Effector memory CD8-positive, alpha-beta T cell (primary cell): ENCODE measurements around the gene E2F8.
"Not testable (repeated sequence)": the region's sequence is repeated elsewhere in the genome, so short reads cannot be mapped to it uniquely, and the experiment has no call there.

Experiments used
- ATAC-seq: fragments of 150-1000 bp; cut with Tn5 transposase; replicated peaks from 2 replicates; pipeline ENCODE4 v1.10.0; 2021; ENCODE audit warnings: mild to moderate bottlenecking, moderate library complexity
- DNase-seq, 3 experiments: peaks; one replicate each; pipeline ENCODE4 v3.0.0; 2021
- H3K27ac Mint-ChIP-seq, 2 donors: one replicate each; pipeline ENCODE4 v1.8.0; 2022; ENCODE audit warnings: mild to moderate bottlenecking in 2 of 2, mixed read lengths in 2 of 2, moderate library complexity in 2 of 2
- H3K27me3 Mint-ChIP-seq, 2 donors: one replicate each; pipeline ENCODE4 v1.8.0; 2022; ENCODE audit warnings: mixed read lengths in 2 of 2
- H3K36me3 Mint-ChIP-seq: one replicate; pipeline ENCODE4 v1.8.0; 2022; ENCODE audit warnings: mild to moderate bottlenecking, moderate library complexity, mixed read lengths; ENCODE audit not compliant: insufficient read depth
- H3K4me1 Mint-ChIP-seq, 2 donors: one replicate each; pipeline ENCODE4 v1.8.0; 2022; ENCODE audit warnings: low read depth in 2 of 2, mixed read lengths in 2 of 2
- H3K4me3 Mint-ChIP-seq, 2 donors: one replicate each; pipeline ENCODE4 v1.8.0; 2022; ENCODE audit warnings: mild to moderate bottlenecking in 2 of 2, mixed read lengths in 2 of 2, moderate library complexity in 2 of 2
- H3K9me3 Mint-ChIP-seq, 2 donors: one replicate each; pipeline ENCODE4 v1.8.0; 2022; ENCODE audit warnings: mixed read lengths in 2 of 2

Gene E2F8

DNA sequence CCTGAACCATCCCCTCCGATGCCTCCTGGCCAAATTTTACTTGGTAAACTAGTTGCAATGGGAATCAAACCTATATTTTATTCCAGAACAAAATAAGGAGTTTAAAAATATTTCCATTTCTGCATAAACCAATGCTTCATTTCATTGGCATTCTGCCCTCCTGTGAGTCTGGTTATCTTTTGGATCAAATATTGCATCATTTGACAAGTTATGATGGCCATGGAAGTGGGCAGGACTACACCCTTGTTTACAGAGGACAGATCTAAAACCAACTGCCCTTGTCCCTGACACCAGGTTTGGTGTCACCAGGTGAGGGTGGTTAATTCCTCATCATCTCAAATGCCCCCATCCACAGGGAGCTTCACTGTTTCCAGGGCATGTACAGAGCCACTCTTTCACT is 28.2 kb upstream of the E2F8 start:
- H3K27ac Mint-ChIP-seq: no peak overlapping the region
- H3K36me3 Mint-ChIP-seq: no peaks in the 10 kb centered on the region
- H3K9me3 Mint-ChIP-seq: no peaks in the 10 kb centered on the region
- DNase-seq: no peak
- H3K4me1 Mint-ChIP-seq: no peaks in the 10 kb centered on the region
- H3K27me3 Mint-ChIP-seq: peaks cover 21 to 62% of the 10 kb centered on the region in 2 donors
- no peak overlapping the region for H3K4me3 Mint-ChIP-seq
- no peak for ATAC-seq

DNA sequence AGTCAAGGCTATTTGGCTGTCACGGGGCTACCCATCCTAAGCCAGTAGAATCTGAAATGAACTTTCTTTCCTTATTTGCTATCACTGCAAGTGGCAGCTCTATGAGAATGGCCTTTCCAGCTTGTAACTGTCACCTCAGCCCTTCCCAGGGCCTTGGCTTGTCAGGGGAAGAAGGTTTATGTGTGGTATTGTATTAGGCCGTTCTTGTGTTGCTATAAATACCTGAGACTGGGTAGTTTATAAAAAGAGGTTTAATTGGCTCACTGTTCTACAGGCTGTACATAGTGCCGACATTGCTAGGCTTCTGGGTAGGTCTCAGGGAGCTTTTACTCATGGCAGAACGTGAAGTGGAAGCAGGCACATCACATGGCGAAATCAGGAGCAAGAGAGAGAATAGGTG is 26.8 kb upstream of the E2F8 start:
- ATAC-seq (no peak), DNase-seq (no peak)
- Mint-ChIP-seq H3K27ac (no peak overlapping the region), H3K4me1 (no peaks in the 10 kb centered on the region), H3K9me3 (no peaks in the 10 kb centered on the region), H3K4me3 (no peak overlapping the region), H3K27me3 (peaks cover 21 to 54% of the 10 kb centered on the region in 2 donors), H3K36me3 (no peaks in the 10 kb centered on the region)

DNA sequence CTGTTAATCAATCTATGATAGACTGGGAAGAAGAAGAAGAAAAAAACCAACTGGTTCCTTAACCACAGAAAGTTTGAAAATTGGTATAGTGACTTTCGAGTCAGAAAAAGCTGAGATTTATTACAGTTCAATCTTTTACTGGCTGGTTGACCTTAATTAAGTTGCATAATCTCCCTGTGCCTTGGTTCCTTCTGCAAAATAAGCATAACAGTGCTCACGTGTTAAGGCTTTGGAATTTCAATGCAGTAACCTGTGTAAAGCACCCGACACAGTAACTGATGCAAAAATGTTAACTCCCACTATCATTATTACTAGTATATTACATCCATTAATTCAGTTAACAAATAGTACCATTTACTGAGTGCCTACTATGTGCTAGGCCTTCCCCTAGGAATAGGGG is 22.6 kb upstream of the E2F8 start:
- H3K27me3 Mint-ChIP-seq: peaks cover 0 to 17% of the 10 kb centered on the region in 2 donors
- no peaks in the 10 kb centered on the region for H3K36me3 Mint-ChIP-seq
- no peak for DNase-seq
- no peaks in the 10 kb centered on the region for H3K9me3 Mint-ChIP-seq
- no peak overlapping the region for H3K4me3 Mint-ChIP-seq
- H3K27ac Mint-ChIP-seq: no peak overlapping the region
- ATAC-seq: no peak
- H3K4me1 Mint-ChIP-seq: no peaks in the 10 kb centered on the region

DNA sequence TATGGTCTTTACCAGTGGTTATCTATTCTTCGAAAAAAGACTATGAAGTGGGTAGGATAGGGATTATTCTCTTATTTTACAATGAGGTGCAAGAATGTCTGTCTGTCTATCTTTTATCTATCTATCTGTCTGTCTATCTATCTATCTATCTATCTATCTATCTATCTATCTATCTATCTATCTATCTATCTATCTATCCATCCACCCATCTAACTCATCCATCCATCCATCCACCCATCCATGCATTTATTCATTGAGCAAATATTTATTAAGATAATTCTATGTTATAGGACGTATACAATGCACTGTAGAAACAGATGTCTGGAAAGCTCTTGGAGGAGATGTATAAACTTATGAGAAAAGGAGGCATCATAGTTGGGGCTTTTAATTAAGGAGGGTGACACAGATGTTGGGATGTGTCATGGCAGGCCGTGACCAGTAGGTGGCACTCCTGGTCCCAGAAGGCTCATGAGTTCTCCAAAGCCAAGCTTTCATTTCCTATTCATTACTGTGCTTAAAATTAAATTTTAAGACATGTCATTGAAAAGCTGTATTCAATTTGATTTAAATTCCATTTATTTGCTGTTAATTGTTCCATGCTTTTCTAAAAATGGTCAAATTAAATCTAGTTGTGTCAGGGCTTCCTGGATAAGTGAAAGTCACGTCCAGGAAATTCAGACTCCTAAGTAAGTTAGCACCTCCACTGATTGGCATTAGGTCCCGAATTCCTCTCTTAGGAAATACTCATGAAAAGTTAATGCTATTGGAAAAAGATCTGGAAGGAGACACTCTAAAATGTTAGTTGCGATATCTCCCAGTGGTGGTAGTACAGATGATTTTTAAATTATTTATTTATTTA is 19.0 kb upstream of the E2F8 start:
- DNase-seq: peak; percentile 64 to 72 (median 65)
- ATAC-seq: peak; percentile 88
- no peaks in the 10 kb centered on the region for H3K36me3 Mint-ChIP-seq
- H3K27me3 Mint-ChIP-seq: peaks cover 0 to 9% of the 10 kb centered on the region in 2 donors
- H3K4me3 Mint-ChIP-seq: no peak overlapping the region
- H3K9me3 Mint-ChIP-seq: no peaks in the 10 kb centered on the region
- no peaks in the 10 kb centered on the region for H3K4me1 Mint-ChIP-seq
- H3K27ac Mint-ChIP-seq: no peak overlapping the region

DNA sequence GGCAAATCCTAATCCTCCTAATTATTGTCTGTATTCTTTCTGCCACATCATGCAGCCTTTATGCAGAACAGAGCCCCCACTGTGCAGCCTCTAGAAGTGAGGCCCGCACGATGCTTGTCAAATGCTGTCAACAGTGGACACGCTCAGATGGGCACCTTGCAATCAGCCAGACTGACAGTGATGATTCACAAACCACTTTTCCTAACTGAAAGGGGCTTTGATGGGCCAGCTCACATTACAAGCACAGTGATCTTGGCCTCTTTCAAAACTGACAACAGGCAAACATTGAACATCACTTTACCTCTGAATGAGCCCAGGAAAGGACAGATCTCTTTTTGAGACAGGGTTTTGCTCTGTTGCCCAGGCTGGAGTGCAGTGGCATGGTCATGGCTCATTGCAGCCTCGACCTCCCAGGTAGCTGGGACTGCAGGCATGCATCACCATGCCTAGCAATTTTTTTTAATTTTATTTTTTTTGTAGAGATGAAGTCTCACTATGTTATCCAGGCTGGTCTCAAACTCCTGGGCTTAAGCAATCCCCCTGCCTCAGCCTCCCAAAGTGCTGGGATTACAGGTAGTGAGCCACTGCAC is 18.0 kb upstream of the E2F8 start:
- H3K4me3 Mint-ChIP-seq: no peak overlapping the region
- DNase-seq (no peak), ATAC-seq (no peak)
- H3K36me3 Mint-ChIP-seq: no peaks in the 10 kb centered on the region
- no peak overlapping the region for H3K27ac Mint-ChIP-seq
- H3K9me3 Mint-ChIP-seq: no peaks in the 10 kb centered on the region
- H3K27me3 Mint-ChIP-seq: peaks cover 6 to 9% of the 10 kb centered on the region in 2 donors
- H3K4me1 Mint-ChIP-seq: no peaks in the 10 kb centered on the region

DNA sequence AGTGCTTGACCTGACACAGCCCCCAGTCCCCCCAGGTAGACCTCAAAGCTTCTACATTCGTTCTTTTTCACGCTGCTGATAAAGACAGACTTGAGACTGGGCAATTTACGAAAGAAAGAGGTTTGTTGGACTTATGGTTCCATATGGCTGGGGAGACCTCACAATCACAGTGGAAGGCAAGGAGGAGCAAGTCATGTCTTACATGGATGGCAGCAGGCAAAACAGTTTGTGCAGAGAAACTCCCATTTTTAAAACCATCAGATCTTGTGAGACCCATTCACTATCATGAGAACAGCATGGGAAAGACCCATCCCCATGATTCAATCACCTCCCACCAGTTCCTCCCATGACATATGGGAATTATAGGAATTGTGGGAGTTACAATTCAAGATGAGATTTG is 13.7 kb upstream of the E2F8 start:
- not testable (repeated sequence) for H3K27ac Mint-ChIP-seq, ATAC-seq, H3K4me1 Mint-ChIP-seq, H3K36me3 Mint-ChIP-seq, DNase-seq, H3K9me3 Mint-ChIP-seq, H3K4me3 Mint-ChIP-seq
- H3K27me3 Mint-ChIP-seq: peaks cover 11 to 20% of the 10 kb centered on the region in 2 donors

DNA sequence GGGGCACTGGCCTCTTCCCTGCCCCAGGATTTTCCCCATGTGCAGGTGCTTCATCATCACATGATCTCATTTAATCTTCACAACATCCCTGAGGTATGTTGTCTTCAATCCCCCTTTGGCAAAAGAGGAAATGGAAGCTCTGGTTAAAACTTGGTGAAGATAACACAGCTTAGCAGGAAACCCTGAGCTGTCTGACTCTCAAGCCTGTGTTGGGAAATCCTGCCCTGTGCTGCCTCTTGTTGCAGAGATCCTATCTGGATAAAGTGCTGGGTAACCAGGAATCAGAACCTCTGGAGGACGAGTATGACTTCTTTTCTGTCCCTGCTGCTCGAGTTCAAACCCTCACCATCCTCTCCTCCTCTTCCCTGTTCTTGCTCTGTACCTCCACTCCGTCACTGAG is 13.1 kb upstream of the E2F8 start:
- Mint-ChIP-seq H3K9me3 (no peaks in the 10 kb centered on the region), H3K4me1 (no peaks in the 10 kb centered on the region), H3K27me3 (peaks cover 17 to 27% of the 10 kb centered on the region in 2 donors), H3K4me3 (no peak overlapping the region), H3K36me3 (no peaks in the 10 kb centered on the region), H3K27ac (no peak overlapping the region)
- DNase-seq (no peak), ATAC-seq (no peak)

DNA sequence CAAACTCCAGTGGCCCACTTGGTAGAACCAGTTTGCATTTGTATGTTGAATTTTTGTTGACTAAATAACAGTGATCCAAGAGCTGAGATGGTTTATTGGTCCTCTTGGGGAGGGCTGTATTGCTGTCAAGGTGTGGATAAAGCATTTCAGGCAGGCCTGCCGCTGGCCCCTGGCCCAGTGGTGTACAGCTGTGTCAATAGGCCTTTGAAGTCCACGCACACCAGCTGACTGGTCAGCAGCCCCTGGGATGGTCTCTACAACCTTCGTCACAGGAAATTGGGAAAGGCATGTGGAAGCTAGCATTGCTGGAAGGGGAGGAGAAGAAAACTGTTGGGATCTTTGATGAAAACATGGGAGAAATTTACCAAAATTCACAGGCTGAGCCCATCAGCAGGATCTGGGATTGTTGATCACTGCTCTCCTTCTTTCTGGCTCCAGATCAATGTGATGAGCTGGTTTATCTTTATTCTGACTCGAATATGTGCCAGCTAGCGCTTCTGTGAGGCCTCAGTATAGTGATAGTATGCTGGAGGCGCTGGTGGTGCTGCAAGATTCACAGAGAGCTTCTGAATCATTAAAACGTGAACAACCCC is 12.5 kb upstream of the E2F8 start:
- no peaks in the 10 kb centered on the region for H3K36me3 Mint-ChIP-seq
- H3K27me3 Mint-ChIP-seq: peaks cover 22 to 32% of the 10 kb centered on the region in 2 donors
- DNase-seq (no peak), ATAC-seq (no peak)
- no peak overlapping the region for H3K27ac Mint-ChIP-seq
- H3K9me3 Mint-ChIP-seq: no peaks in the 10 kb centered on the region
- H3K4me1 Mint-ChIP-seq: no peaks in the 10 kb centered on the region
- no peak overlapping the region for H3K4me3 Mint-ChIP-seq

DNA sequence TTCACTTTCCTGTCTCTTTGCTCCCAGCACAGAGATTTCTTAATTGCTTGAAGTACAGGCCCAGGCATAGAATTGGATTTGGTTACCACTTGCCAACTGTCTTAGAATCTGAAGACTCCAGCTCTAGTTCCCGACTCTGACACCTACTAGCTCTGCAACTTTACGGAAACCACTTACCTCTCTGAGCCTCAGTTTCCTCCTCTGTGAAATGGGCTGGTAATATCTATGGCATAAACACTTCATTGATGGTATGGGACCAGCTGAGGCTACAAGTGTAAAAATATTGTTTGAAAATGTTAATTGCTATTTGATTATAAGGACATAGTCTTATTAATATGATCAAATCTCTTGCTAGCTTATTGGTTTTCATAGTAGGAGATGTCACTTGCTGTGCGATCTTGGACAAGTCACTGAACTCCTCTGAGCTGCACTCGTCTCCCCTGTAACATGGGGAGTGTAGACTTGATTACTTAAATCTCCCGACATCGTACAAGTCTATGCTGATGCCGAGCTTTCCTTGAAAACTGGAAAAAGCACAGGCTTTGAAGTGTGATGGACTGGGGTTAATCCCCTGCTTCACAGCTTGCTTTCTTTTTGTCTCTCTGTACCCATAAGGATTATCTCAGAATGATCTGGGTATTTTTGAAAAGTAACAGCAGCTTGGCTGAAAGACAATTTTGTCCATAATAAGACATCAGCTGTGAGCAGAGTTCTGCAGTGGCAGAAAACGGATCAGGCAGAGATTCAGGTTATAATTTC is 11.8 kb upstream of the E2F8 start:
- Mint-ChIP-seq H3K27ac (no peak overlapping the region), H3K4me1 (no peaks in the 10 kb centered on the region), H3K27me3 (peaks cover 24 to 39% of the 10 kb centered on the region in 2 donors), H3K4me3 (no peak overlapping the region), H3K36me3 (no peaks in the 10 kb centered on the region), H3K9me3 (no peaks in the 10 kb centered on the region)
- ATAC-seq (no peak), DNase-seq (no peak)

DNA sequence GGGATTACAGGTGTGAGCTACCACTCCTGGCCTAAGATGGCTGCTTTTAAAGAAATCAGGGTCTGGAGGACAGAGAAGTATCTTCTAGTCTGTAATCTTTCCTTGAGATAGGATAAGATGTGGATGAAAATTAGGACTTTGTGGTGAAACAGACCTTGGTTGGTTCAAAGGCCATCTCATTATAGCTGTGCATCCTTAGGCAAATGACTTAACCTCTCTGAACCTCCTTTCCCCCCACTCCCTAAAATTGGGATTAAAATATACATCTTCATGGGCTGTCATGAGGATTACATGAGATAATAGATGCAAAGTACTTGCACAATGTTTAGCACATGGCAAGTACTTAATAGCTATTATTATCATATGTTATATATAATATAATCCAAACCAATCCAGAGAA is 10.8 kb upstream of the E2F8 start:
- H3K9me3 Mint-ChIP-seq: no peaks in the 10 kb centered on the region
- H3K4me3 Mint-ChIP-seq: no peak overlapping the region
- DNase-seq: no peak
- no peaks in the 10 kb centered on the region for H3K36me3 Mint-ChIP-seq
- no peaks in the 10 kb centered on the region for H3K4me1 Mint-ChIP-seq
- H3K27ac Mint-ChIP-seq: no peak overlapping the region
- no peak for ATAC-seq
- H3K27me3 Mint-ChIP-seq: peaks cover 31 to 41% of the 10 kb centered on the region in 2 donors

DNA sequence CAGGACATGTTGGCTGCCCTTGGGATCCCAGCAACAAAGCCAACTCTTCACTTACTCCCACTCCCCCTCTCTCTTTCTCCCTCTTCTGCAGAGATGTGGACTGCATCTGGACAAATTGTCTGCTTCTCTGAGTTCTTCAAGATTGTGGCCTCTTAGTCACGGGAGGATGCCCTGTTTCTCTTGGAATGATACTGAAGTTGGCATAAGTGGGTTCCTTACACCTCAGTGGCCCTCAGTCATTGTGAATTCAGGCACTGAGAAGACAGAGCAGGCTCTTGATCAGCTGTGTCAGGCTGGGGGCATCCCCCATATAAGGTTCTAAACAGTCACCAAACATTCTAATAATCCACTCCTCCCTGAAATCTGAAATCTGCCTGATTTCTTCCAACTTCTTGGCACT is 6.1 kb upstream of the E2F8 start:
- no peak for ATAC-seq
- H3K27me3 Mint-ChIP-seq: peaks cover 38 to 81% of the 10 kb centered on the region in 2 donors
- no peaks in the 10 kb centered on the region for H3K36me3 Mint-ChIP-seq
- H3K27ac Mint-ChIP-seq: no peak overlapping the region
- no peak overlapping the region for H3K4me3 Mint-ChIP-seq
- H3K9me3 Mint-ChIP-seq: no peaks in the 10 kb centered on the region
- no peak for DNase-seq
- peaks cover 5 to 8% of the 10 kb centered on the region in 2 donors for H3K4me1 Mint-ChIP-seq

DNA sequence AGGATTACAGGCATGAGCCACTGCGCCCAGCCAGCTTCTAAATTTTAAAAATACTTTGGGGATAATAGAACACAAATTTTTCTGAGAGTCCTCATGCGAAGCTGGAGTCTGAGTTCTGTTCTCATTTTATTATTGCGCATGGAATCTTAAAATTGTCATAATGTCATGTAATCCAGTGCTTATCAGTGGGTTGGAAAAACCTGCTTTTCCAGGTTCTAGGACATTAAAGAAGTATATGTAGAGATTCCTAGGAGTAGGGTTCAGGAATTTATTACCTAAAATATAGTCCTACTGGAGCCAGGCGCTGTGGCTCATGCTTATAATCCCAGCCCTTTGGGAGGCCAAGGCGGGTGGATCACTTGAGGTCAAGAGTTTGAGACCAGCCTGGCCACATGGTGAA is 4.6 kb upstream of the E2F8 start:
- Mint-ChIP-seq H3K4me3 (no peak overlapping the region), H3K9me3 (no peaks in the 10 kb centered on the region), H3K4me1 (peaks cover 7 to 13% of the 10 kb centered on the region in 2 donors), H3K27me3 (peaks cover 38 to 81% of the 10 kb centered on the region in 2 donors), H3K36me3 (no peaks in the 10 kb centered on the region), H3K27ac (no peak overlapping the region)
- DNase-seq (no peak), ATAC-seq (no peak)

DNA sequence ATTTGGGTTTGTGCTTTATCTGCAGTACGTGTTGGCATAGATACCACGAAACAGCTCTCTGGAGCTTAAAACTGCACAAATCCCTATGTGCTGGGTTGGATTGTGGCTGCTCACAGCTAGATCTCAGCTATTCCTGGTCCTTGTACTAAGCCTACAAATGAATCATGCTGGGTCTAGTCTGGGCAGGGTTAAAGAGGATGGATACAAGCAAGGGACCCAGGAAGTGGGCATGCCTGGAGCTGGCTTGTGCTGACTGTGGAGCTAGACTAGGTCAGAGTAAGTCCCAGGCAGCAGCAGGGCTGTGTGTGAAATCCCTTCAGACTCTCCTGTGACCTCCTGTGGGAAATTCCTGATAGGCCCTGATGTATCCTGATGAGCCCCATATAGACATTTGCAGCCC is 3.9 kb upstream of the E2F8 start:
- no peaks in the 10 kb centered on the region for H3K9me3 Mint-ChIP-seq
- no peaks in the 10 kb centered on the region for H3K36me3 Mint-ChIP-seq
- H3K27me3 Mint-ChIP-seq: peaks cover 35 to 73% of the 10 kb centered on the region in 2 donors
- no peak for DNase-seq
- H3K27ac Mint-ChIP-seq: no peak overlapping the region
- ATAC-seq: no peak
- no peak overlapping the region for H3K4me3 Mint-ChIP-seq
- peaks cover 9 to 13% of the 10 kb centered on the region in 2 donors for H3K4me1 Mint-ChIP-seq
